ENCODE measurements around the gene ZSCAN25. TPM values are rescaled to one million over a fixed set of nuclear protein-coding genes. Genes with fewer than 3 reads are reported as not detected.
"Not testable (repeated sequence)": the region's sequence is repeated elsewhere in the genome, so short reads cannot be mapped to it uniquely, and the experiment has no call there.

The ZSCAN25 gene
- total and polyA plus RNA-seq, 2 of the 13 experiments (the other 11 are each of a cell fraction or from before 2014, with no cell fraction given), result 12.1 to 16.8 TPM

DNA sequence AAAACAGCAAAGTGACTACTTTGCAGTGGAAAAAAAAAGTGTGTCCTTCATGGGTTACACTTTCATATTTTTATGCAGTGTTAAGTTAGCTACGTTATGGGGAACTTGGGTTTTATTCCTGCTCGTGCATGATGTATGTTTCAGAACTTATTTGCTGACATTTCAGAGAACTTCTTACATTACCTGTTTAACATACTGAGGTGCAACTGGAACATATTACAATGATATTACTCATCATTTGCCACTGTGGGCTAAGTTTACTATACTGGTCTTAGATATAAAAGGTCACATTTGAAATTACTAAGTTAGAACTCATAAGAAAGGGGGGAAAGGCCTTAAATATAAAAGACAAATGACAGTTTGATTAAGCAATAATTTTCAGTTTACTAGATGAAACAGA is 20.7 kb downstream of the ZSCAN25 start:
- H2AFZ ChIP-seq (ENCODE audit: low read length); H3K4me3 ChIP-seq (replicated peaks in 1 of 3; ENCODE audit: insufficient read depth in 1 of 3, low read depth in 2 of 3, low read length in 3 of 3); CTCF ChIA-PET (ENCODE audit: low intra/inter-chr PET ratio, low total read pairs); H3K9ac ChIP-seq (ENCODE audit: insufficient read depth, low read depth, low read length); POLR2A ChIA-PET; DNase-seq (ENCODE audit: low spot score); H3K36me3 ChIP-seq (replicated peaks in 1 of 2; ENCODE audit: control insufficient read depth in 1 of 2, insufficient read depth in 2 of 2, low read length in 2 of 2); H3K27me3 ChIP-seq (ENCODE audit: control insufficient read depth in 1 of 2, insufficient read depth in 2 of 2, low read length in 2 of 2); H4K20me1 ChIP-seq (ENCODE audit: insufficient read depth, low read length); H3K4me1 ChIP-seq (ENCODE audit: insufficient read depth, low read length); H3K27ac ChIP-seq (ENCODE audit: extremely low read length, insufficient read depth, low read length); H3K4me2 ChIP-seq (ENCODE audit: low read depth, low read length); H3K9me3 ChIP-seq (ENCODE audit: low read length); BruUV-seq (replicated peaks); ATAC-seq; H3K79me2 ChIP-seq (ENCODE audit: insufficient read depth, low read length); FAIRE-seq: not testable (repeated sequence)
- intact Hi-C loops (cut with micrococcal nuclease; ENCODE audit: unreplicated experiment), result loop anchor here (10.0 kb wide), 1 partner anchor 277 kb away; the partner anchor contains the start of gene TRIM4
- TF ChIP-seq CEBPB (IDR thresholded peaks at IDR 0.05; ENCODE audit: borderline replicate concordance, low read depth, low read length), result 0 out of 2 replicates have a peak, but pooled peaks have one; percentile 5
- in situ Hi-C loops (cut with HindIII; ENCODE audit: extremely low pct_ligation_motif_present, low pct_unique_long_range_greater_than_20kb), result loop anchor here (10.0 kb wide), 1 partner anchor 267 kb away; no protein-coding TSS in a partner anchor
- 98% methylated on average over 2 of the region's 2 CpGs for WGBS (ENCODE audit: low lambda C conversion rate)

DNA sequence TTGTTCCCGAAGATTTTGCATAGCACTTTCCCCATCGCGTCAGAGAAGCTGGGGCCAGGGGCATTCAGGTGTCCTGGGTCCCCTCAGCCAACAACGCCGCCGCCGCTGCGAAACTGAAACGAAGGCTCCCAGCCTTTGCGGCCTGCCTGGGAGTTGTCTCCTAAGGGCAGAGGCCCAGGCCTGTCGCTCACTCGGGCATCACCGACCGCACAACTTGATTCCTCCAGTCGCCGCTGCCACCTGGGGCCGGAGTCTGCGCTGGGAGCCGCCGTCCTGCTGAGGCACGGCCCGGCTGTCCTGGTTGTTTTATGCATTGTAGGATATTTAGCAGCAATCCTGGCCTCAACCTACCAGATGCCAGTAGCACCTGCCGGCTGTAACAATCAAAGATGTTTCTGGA is 22.0 kb downstream of the ZSCAN25 start:
- H3K9me3 ChIP-seq (ENCODE audit: low read length), result no peaks in the 10 kb centered on the region
- H3K4me3 ChIP-seq (replicated peaks in 1 of 3; ENCODE audit: insufficient read depth in 1 of 3, low read depth in 2 of 3, low read length in 3 of 3), result no peak overlapping the region
- H3K9ac ChIP-seq (ENCODE audit: insufficient read depth, low read depth, low read length), result no peak overlapping the region
- ChIA-PET POLR2A (no interaction called here), CTCF (ENCODE audit: low intra/inter-chr PET ratio, low total read pairs) (no interaction called here)
- TF ChIP-seq ZNF768 (CRISPR knock-in tag; IDR thresholded peaks at IDR 0.05), result no peak
- no peak for TF ChIP-seq ARID2 (CRISPR knock-in tag; IDR thresholded peaks at IDR 0.05; ENCODE audit: borderline replicate concordance)
- TF ChIP-seq, protein P1, sequence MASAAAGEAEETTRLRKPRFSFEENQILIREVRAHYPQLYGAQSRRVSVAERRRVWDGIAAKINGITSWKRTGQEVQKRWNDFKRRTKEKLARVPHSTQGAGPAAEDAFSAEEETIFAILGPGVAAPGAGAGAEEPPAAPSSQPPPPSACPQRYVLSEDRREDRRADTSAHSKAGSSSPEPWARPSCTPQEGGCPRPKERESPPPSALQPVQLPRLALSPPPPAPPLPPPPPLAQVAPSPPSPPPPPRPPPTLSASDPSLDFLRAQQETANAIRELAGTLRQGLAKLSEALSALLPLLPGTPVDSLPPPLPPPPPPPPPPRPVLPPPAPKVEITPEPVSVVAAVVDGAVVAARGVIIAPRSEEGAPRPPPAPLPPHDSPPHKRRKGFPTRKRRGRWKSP (CRISPR knock-in tag; IDR thresholded peaks at IDR 0.05), result no peak
- TF ChIP-seq TRIM24 (CRISPR knock-in tag; IDR thresholded peaks at IDR 0.05), result no peak
- TF ChIP-seq ZNF713 (CRISPR knock-in tag; IDR thresholded peaks at IDR 0.05), result no peak
- TF ChIP-seq KLF11 (CRISPR knock-in tag; IDR thresholded peaks at IDR 0.05), result no peak
- TF ChIP-seq THAP11 (CRISPR knock-in tag; IDR thresholded peaks at IDR 0.05), result no peak
- TF ChIP-seq ZFP36L1 (CRISPR knock-in tag; IDR thresholded peaks at IDR 0.05), result no peak
- H3K4me1 ChIP-seq (ENCODE audit: insufficient read depth, low read length), result peaks cover 2% of the 10 kb centered on the region; the same call in 1 of the 2 replicates
- H3K27ac ChIP-seq (ENCODE audit: extremely low read length, insufficient read depth, low read length), result no peak overlapping the region
- H3K79me2 ChIP-seq (ENCODE audit: insufficient read depth, low read length), result no peaks in the 10 kb centered on the region
- H3K4me2 ChIP-seq (ENCODE audit: low read depth, low read length), result no peak overlapping the region
- no peak for ATAC-seq
- no peak for FAIRE-seq
- WGBS (ENCODE audit: low lambda C conversion rate), result 100% methylated on average over 13 of the region's 23 CpGs
- DNase-seq (ENCODE audit: low spot score), result no peak
- no peaks in the 10 kb centered on the region for H4K20me1 ChIP-seq (ENCODE audit: insufficient read depth, low read length)
- in situ Hi-C loops (cut with HindIII; ENCODE audit: extremely low pct_ligation_motif_present, low pct_unique_long_range_greater_than_20kb) (loop anchor here (10.0 kb wide), 1 partner anchor 266 kb away; no protein-coding TSS in a partner anchor), intact Hi-C loops (cut with micrococcal nuclease; ENCODE audit: unreplicated experiment) (loop anchor here (10.0 kb wide), 1 partner anchor 276 kb away; the partner anchor contains the start of gene TRIM4)
- no peaks in the 10 kb centered on the region for H3K27me3 ChIP-seq (ENCODE audit: control insufficient read depth in 1 of 2, insufficient read depth in 2 of 2, low read length in 2 of 2)
- H2AFZ ChIP-seq (ENCODE audit: low read length), result no peak overlapping the region
- no TSS peak for BruUV-seq (replicated peaks)
- H3K36me3 ChIP-seq (replicated peaks in 1 of 2; ENCODE audit: control insufficient read depth in 1 of 2, insufficient read depth in 2 of 2, low read length in 2 of 2), result peaks cover 0 to 3% of the 10 kb centered on the region in 2 experiments; a peak in 1 of 5 replicates

Data from HepG2 (cell line).